ENCODE measurements around the gene DNAJA1.

Gene DNAJA1

GRCh38 chr9:33029231-33029786, 4.2 kb downstream of the DNAJA1 start:
- TF ChIP-seq CTCF (IDR thresholded peaks at IDR 0.05) = no peak
- no peak for DNase-seq (ENCODE audit: low spot score)
- H3K4me3 ChIP-seq = peak overlapping the region; percentile 10
- peak overlapping the region in 1 of 2 donors; percentile 2 for H3K27ac ChIP-seq

DNA sequence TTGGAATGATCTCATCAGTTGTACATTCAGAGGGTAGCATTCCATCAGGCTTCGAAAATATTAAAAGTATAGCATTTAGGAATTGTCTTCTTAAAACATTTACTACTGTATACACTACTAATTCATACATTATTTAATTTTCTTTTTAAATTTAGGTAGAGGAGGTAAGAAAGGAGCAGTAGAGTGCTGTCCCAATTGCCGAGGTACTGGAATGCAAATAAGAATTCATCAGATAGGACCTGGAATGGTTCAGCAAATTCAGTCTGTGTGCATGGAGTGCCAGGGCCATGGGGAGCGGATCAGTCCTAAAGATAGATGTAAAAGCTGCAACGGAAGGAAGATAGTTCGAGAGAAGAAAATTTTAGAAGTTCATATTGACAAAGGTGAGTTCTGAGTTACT, 5.2 kb downstream of the DNAJA1 start:
- Histone ChIP-seq H3K27ac (no peak overlapping the region), H3K4me3 (no peak overlapping the region)
- DNase-seq (ENCODE audit: low spot score) = no peak
- no peak for TF ChIP-seq CTCF (IDR thresholded peaks at IDR 0.05)

GRCh38 chr9:33032292-33032691, 7.2 kb downstream of the DNAJA1 start:
- DNase-seq (ENCODE audit: low spot score) = no peak
- Histone ChIP-seq H3K4me3 (no peak overlapping the region), H3K27ac (no peak overlapping the region)
- no peak for TF ChIP-seq CTCF (IDR thresholded peaks at IDR 0.05)

GRCh38 chr9:33032865-33033264, 7.8 kb downstream of the DNAJA1 start:
- no peak for DNase-seq (ENCODE audit: low spot score)
- H3K4me3 ChIP-seq = no peak overlapping the region
- no peak overlapping the region for H3K27ac ChIP-seq
- no peak for TF ChIP-seq CTCF (IDR thresholded peaks at IDR 0.05)

DNA sequence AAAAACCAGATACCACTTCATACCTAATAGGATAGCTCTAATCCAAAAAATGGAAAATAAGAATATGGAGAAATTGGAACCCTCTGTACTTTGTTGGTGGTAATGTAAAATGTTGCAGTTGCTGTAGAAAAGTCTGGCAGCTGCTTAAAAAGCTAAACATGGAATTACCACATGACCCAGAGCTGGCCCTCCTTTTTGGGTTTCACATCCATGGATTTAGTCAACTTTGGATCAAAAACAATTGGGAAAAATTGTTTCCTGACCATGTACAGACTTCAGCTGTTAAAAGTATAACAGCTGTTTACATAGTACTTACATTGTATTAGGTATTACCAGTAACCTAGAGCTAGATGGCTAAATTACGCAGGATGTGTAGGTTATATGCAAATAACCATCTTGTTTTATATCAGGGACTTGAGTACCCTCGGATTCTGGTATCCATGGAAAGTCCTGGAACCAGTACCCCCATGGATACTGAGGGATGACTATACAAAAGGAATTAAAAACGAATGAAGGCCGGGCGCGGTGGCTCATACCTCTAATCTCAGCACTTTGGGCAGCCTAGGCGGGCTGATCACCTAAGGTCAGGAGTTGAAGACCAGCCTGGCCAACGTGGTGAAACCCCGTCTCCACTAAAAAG, 15.8 kb downstream of the DNAJA1 start:
- H3K4me3 ChIP-seq = no peak overlapping the region
- TF ChIP-seq CTCF (IDR thresholded peaks at IDR 0.05) = no peak
- no peak for DNase-seq (ENCODE audit: low spot score)
- H3K27ac ChIP-seq = no peak overlapping the region

- no peak for DNase-seq (ENCODE audit: low spot score)
- Histone ChIP-seq H3K27ac (no peak overlapping the region), H3K4me3 (no peak overlapping the region)
- no peak for TF ChIP-seq CTCF (IDR thresholded peaks at IDR 0.05)
Measured at GRCh38 chr9:33041432-33042188, 16.5 kb downstream of the DNAJA1 start.

Measured in coronary artery (tissue), 2 donors.